AG10803 (cell line): ENCODE results near the gene TCF23.

ENCODE experiments used
- DNase-seq: peaks from one replicate; pipeline ENCODE4 v3.0.0; 2010; ENCODE audit warnings: low read depth
- H3K4me3 ChIP-seq: 2 replicates; pipeline ENCODE4 v1.5.1; 2011; ENCODE audit warnings: mild to moderate bottlenecking, low read length, control low read depth
- CTCF ChIP-seq: conservative IDR thresholded peaks from 2 replicates; pipeline ENCODE4 v1.5.1; 2011; ENCODE audit warnings: mild to moderate bottlenecking, low read length, control low read depth, inconsistent platforms

The TCF23 gene

GRCh38 chr2:27125104-27125503 lies 23.7 kb upstream of the TCF23 start:
- TF ChIP-seq CTCF = no peak
- DNase-seq = no peak
- H3K4me3 ChIP-seq = no peak overlapping the region

- DNase-seq = no peak
- no peak for TF ChIP-seq CTCF
- no peak overlapping the region for H3K4me3 ChIP-seq
Measured at GRCh38 chr2:27126252-27126710, 22.5 kb upstream of the TCF23 start.

GRCh38 chr2:27127883-27128667 lies 20.7 kb upstream of the TCF23 start:
- no peak for TF ChIP-seq CTCF
- no peak for DNase-seq
- H3K4me3 ChIP-seq = no peak overlapping the region

- TF ChIP-seq CTCF = no peak
- DNase-seq = no peak
Measured at GRCh38 chr2:27128668-27129571, 19.9 kb upstream of the TCF23 start.

GRCh38 chr2:27130396-27130795 lies 18.4 kb upstream of the TCF23 start:
- DNase-seq = no peak
- no peak overlapping the region for H3K4me3 ChIP-seq
- no peak for TF ChIP-seq CTCF

More at GRCh38 chr2:27128668-27129571, 19.9 kb upstream of the TCF23 start:
- H3K4me3 ChIP-seq = no peak overlapping the region

- TF ChIP-seq CTCF = no peak
- DNase-seq = no peak
- no peak overlapping the region for H3K4me3 ChIP-seq
Measured at GRCh38 chr2:27131429-27131828, 17.4 kb upstream of the TCF23 start.
